HG03196 (cell line): ENCODE measurements around the gene ESYT2.

Experiments
- ATAC-seq: cut with Tn5 transposase; IDR thresholded peaks from one replicate; pipeline ENCODE4 v1.9.1; 2021; ENCODE audit not compliant: unreplicated experiment

ESYT2 gene

GRCh38 chr7:158729646-158730382 lies 99.5 kb downstream of the ESYT2 start:
- no peak for ATAC-seq

GRCh38 chr7:158728911-158729645 lies 100.2 kb downstream of the ESYT2 start:
- no peak for ATAC-seq

GRCh38 chr7:158727690-158728089 lies 101.6 kb downstream of the ESYT2 start:
- ATAC-seq, result no peak

- no peak for ATAC-seq
Measured at GRCh38 chr7:158726277-158726807, 103.0 kb downstream of the ESYT2 start.

- no peak for ATAC-seq
Measured at GRCh38 chr7:158725506-158725800, 103.9 kb downstream of the ESYT2 start.

- no peak for ATAC-seq
Measured at GRCh38 chr7:158724658-158725505, 104.4 kb downstream of the ESYT2 start.

- no peak for ATAC-seq
Measured at GRCh38 chr7:158723714-158724385, 105.5 kb downstream of the ESYT2 start.

- no peak for ATAC-seq
Measured at GRCh38 chr7:158723266-158723665, 106.0 kb downstream of the ESYT2 start.

GRCh38 chr7:158722574-158723237 lies 106.6 kb downstream of the ESYT2 start:
- ATAC-seq, result no peak

- ATAC-seq, result no peak
Measured at GRCh38 chr7:158720112-158720511, 109.2 kb downstream of the ESYT2 start.

- ATAC-seq, result no peak
Measured at GRCh38 chr7:158716802-158717201, 112.5 kb downstream of the ESYT2 start.

- ATAC-seq, result no peak
Measured at GRCh38 chr7:158710651-158711102, 118.6 kb downstream of the ESYT2 start.

- no peak for ATAC-seq
Measured at GRCh38 chr7:158707610-158708009, 121.7 kb downstream of the ESYT2 start.

GRCh38 chr7:158706710-158707590 lies 122.4 kb downstream of the ESYT2 start:
- ATAC-seq, result no peak

- ATAC-seq, result no peak
Measured at GRCh38 chr7:158706273-158706704, 123.0 kb downstream of the ESYT2 start.

GRCh38 chr7:158705234-158705850 lies 124.0 kb downstream of the ESYT2 start:
- no peak for ATAC-seq

GRCh38 chr7:158704524-158705233 lies 124.6 kb downstream of the ESYT2 start, which contains the start of gene NCAPG2:
Gene NCAPG2, minus strand, starts transcription at chr7:158704804. Its CDS starts 2,905 bp downstream, at chr7:158701899.
- peak; percentile 99 for ATAC-seq
